ENCODE data around the gene WEE2.
"Not testable (repeated sequence)": the region's sequence is repeated elsewhere in the genome, so short reads cannot be mapped to it uniquely, and the experiment has no call there.

GRCh38 chr7:141689072-141689825 is 18.9 kb upstream of the WEE2 start:
- TF ChIP-seq REST (IDR thresholded peaks at IDR 0.05; ENCODE audit: low read depth); EZH2 (IDR thresholded peaks at IDR 0.05): not testable (repeated sequence)
- TF ChIP-seq, protein P1, sequence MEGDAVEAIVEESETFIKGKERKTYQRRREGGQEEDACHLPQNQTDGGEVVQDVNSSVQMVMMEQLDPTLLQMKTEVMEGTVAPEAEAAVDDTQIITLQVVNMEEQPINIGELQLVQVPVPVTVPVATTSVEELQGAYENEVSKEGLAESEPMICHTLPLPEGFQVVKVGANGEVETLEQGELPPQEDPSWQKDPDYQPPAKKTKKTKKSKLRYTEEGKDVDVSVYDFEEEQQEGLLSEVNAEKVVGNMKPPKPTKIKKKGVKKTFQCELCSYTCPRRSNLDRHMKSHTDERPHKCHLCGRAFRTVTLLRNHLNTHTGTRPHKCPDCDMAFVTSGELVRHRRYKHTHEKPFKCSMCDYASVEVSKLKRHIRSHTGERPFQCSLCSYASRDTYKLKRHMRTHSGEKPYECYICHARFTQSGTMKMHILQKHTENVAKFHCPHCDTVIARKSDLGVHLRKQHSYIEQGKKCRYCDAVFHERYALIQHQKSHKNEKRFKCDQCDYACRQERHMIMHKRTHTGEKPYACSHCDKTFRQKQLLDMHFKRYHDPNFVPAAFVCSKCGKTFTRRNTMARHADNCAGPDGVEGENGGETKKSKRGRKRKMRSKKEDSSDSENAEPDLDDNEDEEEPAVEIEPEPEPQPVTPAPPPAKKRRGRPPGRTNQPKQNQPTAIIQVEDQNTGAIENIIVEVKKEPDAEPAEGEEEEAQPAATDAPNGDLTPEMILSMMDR (IDR thresholded peaks at IDR 0.05 in 2 of 3, conservative IDR thresholded peaks at IDR 0.05 in 1 of 3; ENCODE audit: borderline replicate concordance in 1 of 3, insufficient read depth in 1 of 3, low read depth in 2 of 3, low read length in 2 of 3) = not testable (repeated sequence)
